ENCODE data around the gene NPHP4.

NPHP4 gene

DNA sequence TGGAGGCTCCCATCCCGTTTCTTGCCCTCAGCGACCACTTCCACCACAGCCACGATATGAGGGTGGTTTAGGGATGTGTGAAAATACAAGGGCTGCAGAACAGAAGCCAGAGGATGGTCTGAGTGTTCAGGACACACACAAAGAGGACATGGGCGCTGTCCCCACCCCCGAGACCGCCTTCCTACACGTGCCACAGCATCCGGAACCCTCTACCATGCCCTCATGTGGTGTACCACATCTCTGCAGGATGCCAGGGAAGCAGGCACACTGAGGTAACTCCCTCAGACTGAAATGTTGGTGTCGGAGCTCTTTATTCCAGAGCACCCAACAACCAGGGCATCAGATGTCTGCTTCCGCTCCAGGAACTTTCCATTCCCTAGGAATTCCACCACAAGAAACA lies 23.1 kb downstream of the NPHP4 start:
- no peak for DNase-seq

DNA sequence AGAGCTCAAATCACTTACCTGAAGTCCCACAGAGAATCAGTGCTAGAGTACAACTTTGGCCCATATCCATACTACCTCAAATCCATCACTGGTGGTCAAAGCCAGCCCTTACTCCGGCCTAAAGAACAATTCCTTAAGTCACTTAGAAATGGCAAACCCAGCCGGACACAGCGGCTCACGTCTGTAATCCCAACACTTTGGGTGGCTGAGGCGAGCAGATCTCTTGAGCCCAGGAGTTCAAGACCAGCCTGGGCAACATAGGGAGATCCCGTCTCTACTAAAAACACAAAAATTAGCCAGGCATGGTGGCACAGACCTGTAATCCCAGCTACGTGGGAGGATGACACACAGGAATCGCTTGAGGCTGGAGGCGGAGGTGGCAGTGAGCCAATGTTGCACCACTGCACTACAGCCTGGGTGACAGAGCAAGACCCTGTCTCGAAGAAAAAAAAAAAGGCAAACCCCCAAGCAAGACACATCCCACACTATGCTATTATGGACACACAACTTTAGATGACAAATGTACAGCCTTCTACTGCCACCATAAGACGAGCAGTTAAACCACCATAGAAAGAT lies 24.0 kb downstream of the NPHP4 start:
- no peak for DNase-seq

DNA sequence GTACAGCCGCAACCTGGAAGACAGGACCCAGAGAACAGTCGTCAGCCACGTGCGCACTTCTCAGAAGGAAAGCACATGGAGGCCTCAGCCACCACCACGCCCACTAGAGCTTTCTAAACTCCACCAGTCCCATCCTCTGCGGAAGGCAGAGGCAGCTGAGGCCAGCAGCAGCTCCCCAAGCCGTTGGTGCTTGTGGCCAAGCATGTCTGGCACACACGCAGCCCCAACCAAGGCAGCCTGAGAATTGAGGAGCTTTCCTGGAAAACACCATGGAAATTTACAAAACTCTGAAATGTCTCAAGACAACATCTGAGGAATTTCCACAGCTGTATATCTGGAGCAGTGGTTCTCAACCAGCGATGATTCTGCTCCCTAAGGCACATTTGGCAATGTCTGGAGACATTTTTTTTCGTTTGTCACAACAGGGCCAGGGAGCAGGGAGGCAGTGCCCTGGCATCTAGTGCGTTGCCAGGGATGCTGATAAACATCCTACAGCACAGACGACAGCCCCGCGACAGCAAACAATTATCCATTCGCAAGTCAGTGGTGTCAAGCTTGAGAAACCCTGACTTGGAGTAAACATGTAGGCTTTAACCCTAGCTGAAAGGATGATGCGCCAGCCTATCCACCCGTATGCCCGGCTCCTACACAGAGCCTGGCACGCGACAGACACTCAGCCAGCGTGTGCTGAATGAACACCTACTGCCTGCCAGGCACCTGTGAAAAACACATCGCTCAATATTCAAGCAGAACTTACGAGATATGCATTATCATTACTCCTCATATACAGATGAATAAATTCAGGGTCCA lies 24.7 kb downstream of the NPHP4 start:
- DNase-seq: no peak

DNA sequence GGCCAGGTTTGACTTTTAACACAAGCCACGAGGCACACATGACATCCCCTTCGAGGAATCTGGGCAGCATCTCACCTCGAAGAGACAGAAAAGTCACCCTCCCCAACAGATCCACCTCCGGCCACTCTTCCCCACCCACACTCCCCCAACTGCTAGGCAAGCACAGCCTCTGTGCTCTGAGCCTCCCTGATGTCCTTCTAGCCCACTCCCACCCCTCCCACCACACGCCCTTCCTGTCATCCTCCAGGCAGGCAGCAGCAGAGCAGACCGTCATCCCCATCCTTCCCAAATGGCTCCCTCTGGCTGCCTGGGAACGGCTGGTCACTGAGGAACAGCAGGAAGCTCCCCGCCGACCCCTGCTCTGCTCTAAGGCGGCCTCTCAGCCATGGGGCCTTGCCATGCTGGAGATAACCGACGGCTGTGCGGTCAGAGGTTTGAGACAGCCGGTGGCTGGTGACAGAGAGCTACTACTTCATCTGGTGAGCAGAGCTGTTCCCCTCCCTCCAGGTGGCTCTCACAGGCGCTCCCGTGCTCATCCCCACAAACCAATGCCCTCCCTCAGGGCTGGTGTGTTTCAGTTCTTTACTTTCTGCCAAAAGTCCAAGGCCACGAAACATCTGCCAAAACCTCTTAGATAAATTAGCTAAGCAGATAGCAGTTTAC lies 25.6 kb downstream of the NPHP4 start:
- DNase-seq: no peak

DNA sequence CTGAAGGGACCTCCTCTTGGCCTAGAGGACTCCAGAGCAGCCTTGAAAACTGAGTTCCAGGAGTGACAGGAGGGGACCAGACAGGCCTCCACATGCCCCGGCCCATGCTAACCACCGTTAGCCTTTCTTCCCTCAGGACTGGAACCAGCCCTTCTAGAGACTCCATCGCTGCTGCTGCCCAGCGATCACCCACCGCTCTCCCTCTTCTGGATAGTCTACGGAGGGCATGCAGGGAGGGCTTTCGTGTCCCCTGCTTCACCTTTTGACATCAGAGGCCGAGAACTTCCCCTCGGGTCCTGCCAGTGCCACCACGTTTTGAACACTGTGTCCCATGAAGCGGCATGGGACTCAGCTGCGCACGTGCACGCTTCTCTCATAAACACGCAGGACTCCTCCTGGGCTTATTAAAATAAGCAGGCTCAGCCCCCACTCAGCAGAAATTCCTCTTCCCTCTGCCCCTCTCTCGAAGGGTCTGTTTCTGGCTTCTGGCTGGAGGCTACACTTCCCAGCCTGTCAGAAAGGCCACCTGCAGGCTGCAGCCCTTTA lies 26.6 kb downstream of the NPHP4 start:
- no peak for DNase-seq

DNA sequence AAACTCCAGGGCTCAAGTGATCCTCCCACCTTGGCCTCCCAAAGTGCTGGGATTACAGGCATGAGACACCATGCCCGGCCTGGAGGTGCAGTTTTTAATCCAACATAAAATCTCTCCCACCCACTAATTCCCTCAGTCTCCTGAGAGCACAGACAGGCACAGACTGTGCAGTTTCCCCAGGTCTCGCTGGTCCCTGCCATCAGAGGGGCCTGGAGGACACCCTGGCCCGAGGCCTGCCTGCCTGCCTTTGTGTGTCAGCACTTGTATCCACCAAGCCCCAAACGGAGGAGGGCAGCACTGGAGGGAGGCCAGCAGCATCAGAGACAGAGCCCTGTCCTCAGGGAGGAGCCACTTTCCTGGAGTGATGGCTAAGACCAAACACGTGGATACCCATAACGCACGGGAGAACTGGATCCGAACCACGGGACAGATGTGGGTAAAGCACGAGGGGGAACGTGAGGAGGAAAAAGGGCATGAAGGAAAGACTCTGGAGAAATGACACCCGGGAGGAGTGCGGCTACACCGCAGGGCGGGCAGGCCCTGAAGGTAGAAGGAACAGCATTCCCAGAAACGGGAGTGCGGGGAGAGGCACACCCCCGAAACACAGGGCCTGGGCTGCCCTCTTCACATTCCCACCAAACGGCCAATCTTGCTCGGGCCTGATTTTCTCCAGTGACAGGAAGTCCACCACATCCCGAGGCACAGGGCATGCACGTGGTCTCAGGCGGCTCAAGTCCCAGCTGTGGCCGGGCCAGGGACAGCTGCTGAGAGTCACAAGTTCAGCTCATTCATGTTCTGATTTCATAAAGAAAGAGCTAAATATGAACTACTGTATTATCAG lies 29.7 kb downstream of the NPHP4 start:
- DNase-seq: no peak

DNA sequence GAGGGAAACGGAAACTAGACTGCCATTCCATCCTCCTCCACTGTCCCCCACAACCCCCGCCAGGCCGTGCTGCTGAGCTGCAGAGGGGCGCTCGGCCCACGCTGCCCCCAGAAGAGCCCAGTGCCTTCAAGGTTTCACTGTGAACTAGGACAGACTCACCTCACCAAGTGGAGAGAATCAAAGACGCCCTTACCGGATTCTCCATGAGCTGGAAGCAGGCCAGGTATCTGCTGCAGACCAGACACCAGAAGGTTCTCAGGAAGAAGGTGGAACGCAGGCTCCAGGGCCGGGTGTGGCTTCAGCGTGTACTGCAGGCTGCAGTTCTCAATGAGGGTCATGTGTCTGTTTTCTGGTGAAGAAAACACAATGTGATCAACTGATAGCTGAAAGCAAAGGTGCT lies 30.6 kb downstream of the NPHP4 start:
- DNase-seq: no peak

DNA sequence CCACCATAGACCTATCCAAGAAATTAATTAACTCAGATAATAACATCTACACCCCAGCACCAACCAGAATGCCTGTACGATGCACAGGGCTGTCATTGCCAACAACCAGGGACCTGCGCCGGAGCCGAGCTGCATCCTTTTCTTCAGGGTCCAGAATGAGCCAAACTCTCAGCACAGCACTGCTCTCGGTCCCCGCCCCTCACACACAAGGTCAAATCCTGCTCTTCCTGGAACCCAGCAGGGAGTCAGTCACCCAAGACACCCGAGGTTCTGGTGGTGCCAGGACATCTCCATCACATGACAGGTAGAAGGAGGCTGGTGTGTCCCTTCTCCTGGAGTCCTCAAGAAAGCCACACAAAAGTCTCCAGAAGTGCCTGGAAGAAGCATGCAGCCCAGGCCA lies 31.9 kb downstream of the NPHP4 start:
- no peak for DNase-seq

DNA sequence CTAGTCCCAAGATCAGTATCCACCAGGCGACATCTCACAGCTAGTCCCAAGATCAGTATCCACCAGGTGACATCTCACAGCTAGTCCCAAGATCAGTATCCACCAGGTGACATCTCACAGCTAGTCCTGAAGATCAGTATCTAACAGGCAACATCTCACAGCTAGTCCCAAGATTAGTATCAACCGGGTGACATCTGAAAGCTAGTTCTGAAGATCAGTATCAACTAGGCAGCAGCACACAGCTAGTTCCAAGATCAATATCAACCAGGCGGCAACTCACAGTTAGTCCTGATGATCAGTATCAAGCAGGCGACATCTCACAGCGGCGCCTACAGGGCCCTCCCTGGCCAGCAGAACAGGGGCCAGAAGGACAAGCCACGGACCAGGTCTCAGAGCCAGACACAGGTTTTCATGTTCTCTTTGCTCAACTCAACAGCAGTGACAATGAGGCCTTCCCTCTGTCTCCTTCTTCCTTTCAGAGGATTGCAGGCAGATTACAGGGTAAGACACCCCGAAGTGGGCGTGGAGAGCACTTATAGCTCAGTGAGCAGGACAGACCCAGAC lies 32.5 kb downstream of the NPHP4 start:
- no peak for DNase-seq

DNA sequence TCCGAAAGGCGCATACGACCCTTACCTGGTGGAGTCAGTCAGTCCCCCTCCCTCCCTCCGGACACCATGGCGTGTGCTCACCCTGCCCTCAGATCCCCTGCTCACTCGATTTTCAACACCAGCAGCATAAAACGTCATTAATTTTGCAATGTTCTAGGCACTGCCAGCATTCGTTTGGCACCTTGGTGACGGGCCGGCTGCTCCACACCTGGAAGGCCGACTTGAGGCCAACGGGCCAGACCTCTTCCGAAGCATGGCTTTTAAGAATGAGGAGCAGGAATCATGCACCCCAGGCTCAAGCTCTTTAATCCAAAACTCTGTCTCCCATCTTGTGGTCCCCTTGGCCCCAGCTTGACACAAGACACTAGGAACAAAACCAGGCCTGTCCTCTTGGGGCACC lies 33.1 kb downstream of the NPHP4 start:
- DNase-seq: no peak

DNA sequence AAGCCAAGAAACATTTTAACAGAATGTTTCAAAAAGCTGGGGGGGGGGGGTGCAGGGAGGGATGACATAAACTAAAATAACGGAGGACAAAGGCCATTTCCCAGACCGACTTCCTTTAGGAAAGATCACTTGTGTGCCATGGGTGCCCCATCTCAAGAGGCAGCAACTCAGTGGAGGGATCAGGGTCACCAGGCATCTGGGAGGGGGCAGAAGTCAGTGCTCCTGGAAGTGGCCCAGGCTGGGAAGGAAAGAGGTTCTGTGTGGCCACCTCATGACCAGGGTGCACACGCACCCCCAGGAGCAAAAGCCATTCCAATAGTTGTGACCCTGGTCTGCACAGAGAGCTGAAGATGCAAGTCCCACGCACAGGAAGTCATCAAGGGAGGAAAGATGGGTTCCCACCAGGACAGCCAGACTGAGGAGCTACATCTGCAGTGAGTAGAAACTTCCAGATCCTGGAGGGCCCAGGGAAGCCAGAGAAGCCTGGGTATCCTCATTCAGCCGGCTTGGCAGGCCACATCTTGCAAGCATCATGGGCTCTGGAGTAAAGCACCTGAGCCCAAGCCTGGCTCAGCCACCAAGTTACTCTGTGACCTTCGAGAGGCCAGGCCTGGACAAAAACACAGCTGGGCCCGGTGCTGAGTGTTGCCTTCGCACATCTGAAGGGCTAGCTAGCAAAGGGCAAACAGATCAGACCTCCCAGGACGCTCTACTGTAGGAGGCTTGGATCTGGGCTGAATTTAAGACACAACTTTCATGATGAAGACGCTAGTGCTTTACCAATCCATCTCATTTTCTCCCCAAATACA lies 36.0 kb downstream of the NPHP4 start:
- DNase-seq: no peak

DNA sequence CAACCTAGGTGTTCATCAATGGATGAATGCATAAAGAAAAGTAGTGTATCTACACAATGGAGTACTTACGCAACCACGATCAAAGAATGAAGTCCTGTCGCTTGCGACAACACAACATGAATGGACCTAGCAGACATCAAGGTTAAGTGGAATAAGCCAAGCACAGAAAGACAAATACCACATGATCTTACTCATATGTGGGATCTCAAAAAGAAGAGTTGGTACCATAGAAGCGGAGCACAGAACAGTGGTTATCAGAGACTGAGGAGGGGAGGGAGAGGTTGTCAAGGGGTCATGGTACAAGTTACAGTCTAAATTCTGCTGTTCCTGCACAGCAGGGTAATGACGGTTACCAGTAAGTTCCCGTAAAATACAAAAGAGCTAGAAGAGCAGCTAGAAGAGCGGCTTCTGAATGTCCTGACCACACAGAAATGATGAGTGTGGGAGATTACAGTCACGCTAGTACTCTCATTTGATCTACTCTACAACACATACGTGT lies 36.7 kb downstream of the NPHP4 start:
- no peak for DNase-seq

DNA sequence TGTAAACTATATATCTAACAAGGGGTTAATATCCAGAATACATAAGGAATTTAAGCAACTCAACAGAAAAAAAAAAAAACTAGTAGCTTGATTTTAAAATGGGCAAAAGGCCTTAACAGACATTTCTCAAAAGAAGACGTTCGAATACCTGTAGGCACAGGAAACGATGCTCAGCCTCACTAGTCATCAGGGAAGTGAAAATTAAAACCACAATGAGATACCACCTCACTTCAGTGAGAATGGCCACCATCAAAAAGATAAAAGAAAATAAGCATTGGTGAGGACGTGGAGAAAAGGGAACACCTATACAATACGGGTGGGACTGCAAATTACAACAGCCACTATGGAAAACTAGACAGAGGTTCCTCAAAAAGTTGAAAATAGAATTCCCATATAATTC lies 37.3 kb downstream of the NPHP4 start:
- no peak for DNase-seq

DNA sequence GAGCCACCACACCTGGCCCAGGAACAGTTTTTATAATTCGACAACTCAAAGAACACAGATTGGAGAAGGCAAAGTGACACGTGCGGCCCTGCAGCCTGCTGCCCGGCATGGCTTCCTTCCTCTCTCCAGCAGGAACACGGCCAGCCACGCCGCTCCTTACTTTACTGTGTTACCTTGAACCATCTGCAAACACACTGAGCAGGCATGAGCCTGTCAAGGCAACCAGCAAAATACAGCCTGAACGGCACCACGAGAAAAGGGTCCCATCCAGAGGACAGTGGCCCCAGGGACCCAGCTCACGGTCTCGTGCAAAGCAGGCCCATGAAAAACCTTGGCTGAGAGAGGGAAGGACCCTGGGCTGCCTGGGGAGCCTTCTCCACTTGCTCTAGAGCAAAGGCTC lies 38.8 kb downstream of the NPHP4 start:
- DNase-seq: no peak

DNA sequence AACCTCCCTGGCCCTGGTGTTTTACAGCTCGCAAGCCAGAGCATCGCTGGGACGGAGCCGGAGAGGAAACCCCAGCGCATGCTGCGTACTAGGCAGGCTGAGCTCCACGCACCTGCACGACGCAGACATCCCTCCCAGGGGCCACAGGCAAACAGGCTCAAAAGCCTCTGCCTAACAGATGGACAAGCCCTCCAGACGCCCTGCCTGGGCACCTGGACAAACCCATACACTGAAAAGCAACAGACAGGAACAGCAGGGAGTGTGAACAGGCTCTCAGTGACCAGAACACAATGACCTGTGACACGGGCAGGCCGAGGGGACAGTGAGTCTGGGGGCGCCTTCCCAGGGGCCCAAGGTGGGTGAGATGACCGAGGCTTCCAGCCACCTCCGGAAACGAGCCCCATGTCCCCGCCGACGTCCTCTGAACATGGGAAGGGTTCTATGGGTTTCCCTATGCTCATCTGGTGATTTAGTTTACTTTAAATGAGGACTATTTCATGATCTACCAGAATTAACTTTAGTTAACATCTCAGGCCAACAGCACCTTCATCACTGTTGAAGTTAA lies 40.3 kb downstream of the NPHP4 start:
- no peak for DNase-seq

DNA sequence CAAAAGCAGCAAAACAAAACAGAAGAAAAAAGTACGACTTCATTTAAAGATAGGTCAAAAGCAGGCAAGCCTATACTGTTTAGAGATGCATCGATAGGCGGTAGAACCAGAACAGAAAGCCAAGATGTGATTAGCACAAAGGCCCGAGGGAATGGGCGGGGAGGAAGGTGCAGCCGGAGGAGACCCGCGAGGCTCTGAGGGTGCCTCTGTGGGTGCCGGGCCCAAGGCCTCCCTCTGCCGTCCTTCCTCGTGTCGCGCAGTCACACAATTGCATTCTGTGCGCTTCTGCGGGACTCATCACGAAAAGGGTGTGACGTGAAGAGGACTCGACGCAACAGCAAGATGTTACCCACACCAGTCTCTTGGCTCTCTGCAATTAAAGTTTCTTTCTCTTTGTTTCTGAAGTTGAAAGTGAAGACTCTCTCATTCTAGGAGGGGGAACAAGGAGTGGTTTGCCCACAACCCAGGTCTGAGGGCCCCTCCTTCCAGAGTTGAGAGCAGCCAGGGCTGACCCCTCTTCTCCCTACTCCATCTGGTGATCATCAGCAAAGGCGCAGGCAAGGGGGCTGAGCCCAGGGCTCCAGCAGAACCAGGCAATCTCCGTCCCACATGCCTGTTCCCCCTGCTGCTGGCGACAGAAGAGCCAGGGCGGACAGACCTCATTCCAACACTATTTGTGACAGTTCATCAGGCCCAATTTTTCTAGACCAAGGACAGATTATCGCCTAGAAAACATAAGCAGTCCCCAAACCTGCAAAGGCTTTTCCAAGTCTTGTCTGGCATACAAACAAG lies 41.0 kb downstream of the NPHP4 start:
- no peak for DNase-seq

DNA sequence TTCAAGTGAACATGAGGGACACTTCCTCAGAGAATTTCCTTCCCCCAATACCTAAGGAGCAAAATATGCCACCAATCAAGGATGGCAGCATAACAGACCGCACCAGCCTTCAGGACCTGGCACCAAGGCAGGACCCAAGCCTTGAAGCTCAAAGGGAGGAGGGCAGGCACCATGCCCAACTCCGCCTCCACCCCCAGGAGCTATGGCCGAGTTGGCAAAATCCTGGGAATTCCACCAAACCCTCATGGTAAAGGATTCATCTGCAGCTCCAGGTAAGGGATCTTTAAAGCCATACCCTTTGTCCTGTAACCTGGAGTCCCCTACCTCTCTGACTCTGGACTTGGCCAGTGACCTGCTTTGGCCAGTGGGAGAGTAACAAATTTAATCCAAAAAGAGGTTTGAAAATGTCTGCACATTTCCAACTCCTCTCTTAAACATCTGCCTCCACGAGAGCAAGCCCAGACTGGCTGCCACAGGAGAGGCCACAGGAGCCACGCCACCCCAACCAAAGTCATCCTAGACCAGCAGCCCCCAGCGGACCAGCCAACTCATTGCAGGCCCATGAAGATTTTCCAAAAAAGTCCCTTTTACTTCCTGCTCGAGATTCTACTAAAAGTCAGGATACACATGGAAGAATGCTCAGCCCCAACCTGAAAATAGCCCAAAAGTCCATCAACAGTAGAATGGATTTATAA lies 41.9 kb downstream of the NPHP4 start:
- no peak for DNase-seq

DNA sequence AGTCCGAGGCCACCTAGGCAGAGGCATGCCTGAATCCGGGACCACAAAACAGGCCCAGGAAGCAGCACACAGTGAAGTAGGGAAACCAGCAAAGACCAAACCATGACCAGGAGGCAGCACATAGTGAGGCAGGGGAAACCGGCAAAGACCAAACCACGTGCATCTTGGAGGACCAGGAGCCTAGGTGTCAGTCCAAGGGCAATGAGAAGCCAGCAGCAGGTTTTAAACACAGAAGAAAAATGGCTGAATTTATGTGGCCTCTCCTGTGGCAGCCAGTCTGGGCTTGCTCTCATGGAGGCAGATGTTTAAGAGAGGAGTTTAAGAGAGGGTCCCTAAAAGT lies 42.5 kb downstream of the NPHP4 start:
- no peak for DNase-seq

DNA sequence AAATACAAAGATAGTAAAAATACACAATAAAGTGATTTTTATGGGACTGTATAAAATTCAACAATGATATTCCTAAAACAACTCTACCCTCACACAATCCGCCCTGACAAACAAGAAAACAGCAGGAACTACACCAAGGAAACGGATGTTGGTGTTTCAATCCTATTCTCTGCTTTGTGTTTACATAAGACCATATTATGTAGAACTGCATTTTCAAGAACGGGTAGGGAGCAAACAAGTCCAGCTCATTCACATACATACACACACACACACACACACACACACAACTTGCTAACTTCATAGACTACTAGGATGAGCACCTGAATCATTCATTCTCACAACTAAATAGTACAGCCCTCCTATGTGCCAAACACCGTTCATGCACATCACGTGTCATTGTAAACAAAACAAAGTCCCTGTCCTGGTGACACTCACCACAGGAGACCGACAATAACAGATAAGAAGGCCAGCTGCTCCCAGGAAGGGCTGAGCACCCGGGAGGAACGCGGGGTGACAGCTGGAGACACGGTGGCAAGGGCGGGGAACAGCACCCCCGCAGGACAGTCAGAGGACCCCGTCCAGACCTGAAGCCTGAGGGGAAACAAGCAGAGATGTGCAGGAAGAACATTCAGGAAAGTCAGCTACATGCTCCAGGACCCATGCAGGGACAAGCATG lies 43.0 kb downstream of the NPHP4 start:
- no peak for DNase-seq

DNA sequence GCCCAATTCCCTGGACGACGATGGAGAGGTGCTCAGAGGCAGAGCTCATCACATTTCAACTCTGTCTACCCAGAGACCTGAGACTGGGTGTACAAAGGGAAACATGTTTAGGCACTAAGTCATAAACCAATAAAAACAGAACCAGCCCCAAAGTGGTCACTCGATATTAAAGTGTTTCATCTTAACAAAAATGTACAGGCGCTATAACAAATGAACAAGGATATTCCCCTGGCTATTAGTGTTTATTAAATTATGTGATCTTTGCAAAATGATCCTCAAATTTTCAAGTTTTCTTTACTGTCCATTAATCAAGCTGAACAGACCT lies 43.6 kb downstream of the NPHP4 start:
- no peak for DNase-seq
